Activated CD8-positive, alpha-beta T cell treated with anti-CD3 and anti-CD28 coated beads for 36 hours (primary cell): ENCODE results near the gene EVC. TPM values are rescaled to one million over a fixed set of nuclear protein-coding genes. Genes with fewer than 3 reads are reported as not detected.

ENCODE experiments used
- ATAC-seq: fragments of 200-7000 bp; cut with Tn5 transposase; one replicate; pipeline ENCODE4 v1.10.0; 2021; ENCODE audit warnings: mild to moderate bottlenecking, moderate library complexity
- CTCF ChIA-PET: fragments of 350-600 bp; sonication (Branson Sonifier 250); formaldehyde crosslinking; loops from one replicate; lab custom pipeline; 2021; ENCODE audit warnings: antibody characterized with exemption; lab: Charles Lee
- POLR2A ChIA-PET: fragments of 350-600 bp; sonication (Branson Sonifier 250); formaldehyde crosslinking; loops from one replicate; lab custom pipeline; 2021; ENCODE audit warnings: antibody characterized with exemption; lab: Charles Lee
- DNase-seq: peaks from one replicate; pipeline ENCODE4 v3.0.0-alpha.2; 2020
- H3K27ac Mint-ChIP-seq: one replicate; pipeline ENCODE4 v1.8.0; 2021; ENCODE audit warnings: mild to moderate bottlenecking, mixed read lengths
- H3K27me3 Mint-ChIP-seq: one replicate; pipeline ENCODE4 v1.8.0; 2021; ENCODE audit warnings: mixed read lengths
- H3K36me3 Mint-ChIP-seq: one replicate; pipeline ENCODE4 v1.8.0; 2021; ENCODE audit warnings: low read depth, mixed read lengths
- H3K4me1 Mint-ChIP-seq: one replicate; pipeline ENCODE4 v1.8.0; 2021; ENCODE audit warnings: low read depth, mixed read lengths
- H3K4me3 Mint-ChIP-seq: one replicate; pipeline ENCODE4 v1.8.0; 2021; ENCODE audit warnings: mild to moderate bottlenecking, moderate library complexity, mixed read lengths
- H3K9me3 Mint-ChIP-seq: one replicate; pipeline ENCODE4 v1.8.0; 2021; ENCODE audit warnings: mixed read lengths
- CTCF ChIP-seq: fragments of 200-600 bp; IDR thresholded peaks from one replicate; pipeline ENCODE4 v1.8.0; 2022; ENCODE audit warnings: antibody characterized with exemption, mild to moderate bottlenecking
- intact Hi-C: fragments of 100-400 bp; cut with micrococcal nuclease; formaldehyde crosslinking; loops from one replicate; pipeline ENCODE4 v1.10.0; 2022
- total RNA-seq, 2 experiments: library from RNA; stranded (reverse); gene quantifications; one replicate each; pipeline ENCODE4 v1.2.3, GENCODE V29; 2021

Gene EVC
- total RNA-seq, 2 experiments from 2014 or later, result 2.0 to 2.5 TPM

GRCh38 chr4:5689065-5689464, 21.9 kb upstream of the EVC start:
- POLR2A ChIA-PET, result no interaction called here
- no peak overlapping the region for H3K27ac Mint-ChIP-seq
- no peak overlapping the region for H3K4me3 Mint-ChIP-seq
- TF ChIP-seq CTCF, result no peak
- no peak for DNase-seq
- ATAC-seq, result no peak
- no peaks in the 10 kb centered on the region for H3K9me3 Mint-ChIP-seq
- CTCF ChIA-PET, result no interaction called here
- H3K4me1 Mint-ChIP-seq, result no peaks in the 10 kb centered on the region
- no peaks in the 10 kb centered on the region for H3K27me3 Mint-ChIP-seq
- intact Hi-C loops, result no loop called here
- H3K36me3 Mint-ChIP-seq, result no peaks in the 10 kb centered on the region

DNA sequence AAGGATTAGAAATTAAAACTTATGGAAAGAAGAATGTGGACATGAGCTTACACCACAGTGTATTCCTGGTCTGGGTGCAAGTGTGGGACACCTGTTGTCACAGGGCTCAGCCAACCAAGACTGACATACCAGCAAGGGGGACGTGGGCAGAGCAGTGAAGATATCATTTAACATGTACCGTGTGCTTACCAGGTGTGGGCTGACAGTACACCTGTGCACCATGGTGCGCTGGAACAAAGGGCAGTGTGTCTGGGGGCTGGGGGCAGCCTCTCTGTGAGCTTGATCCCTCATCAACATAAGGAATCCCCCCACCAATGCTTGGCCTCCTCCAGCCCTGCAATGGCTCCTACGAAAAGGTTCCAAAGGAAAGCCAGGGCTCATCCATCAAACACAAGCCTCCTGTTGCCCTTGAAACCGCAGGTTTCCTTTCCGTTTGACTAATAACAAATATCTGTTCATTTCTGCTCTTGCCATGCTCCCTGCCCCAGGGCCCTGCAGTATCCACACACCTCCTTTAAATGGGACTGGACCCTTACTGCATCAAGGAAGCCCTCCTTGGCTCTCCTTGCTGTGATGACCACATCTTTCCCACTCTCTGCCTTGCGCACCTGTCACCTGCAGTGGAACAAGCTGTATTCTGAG, 19.4 kb upstream of the EVC start:
- Mint-ChIP-seq H3K9me3 (no peaks in the 10 kb centered on the region), H3K4me1 (no peaks in the 10 kb centered on the region), H3K4me3 (no peak overlapping the region), H3K27me3 (no peaks in the 10 kb centered on the region), H3K27ac (no peak overlapping the region), H3K36me3 (no peaks in the 10 kb centered on the region)
- no peak for DNase-seq
- ChIA-PET CTCF (no interaction called here), POLR2A (no interaction called here)
- intact Hi-C loops, result no loop called here
- ATAC-seq, result no peak
- TF ChIP-seq CTCF, result no peak

DNA sequence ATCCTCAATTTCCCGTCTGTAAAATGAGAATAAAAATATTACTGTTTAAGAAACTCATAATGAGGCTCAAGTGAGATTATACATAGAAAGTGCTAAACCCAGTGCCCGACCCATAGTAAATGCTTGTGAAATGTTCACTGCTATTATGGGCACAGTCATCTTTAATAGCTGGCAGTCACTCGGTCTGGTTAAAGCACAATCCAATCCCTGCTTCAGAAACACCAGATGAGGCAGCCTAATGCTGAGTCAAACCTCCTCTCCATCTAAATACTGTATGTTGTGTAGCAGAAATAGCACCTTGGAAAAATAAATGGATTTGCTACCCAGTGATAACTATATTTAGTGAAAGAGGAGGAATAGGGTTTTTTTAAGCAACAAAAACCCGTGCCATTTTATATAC, 17.1 kb upstream of the EVC start:
- H3K4me1 Mint-ChIP-seq, result no peaks in the 10 kb centered on the region
- ChIA-PET POLR2A (no interaction called here), CTCF (no interaction called here)
- TF ChIP-seq CTCF, result no peak
- no peaks in the 10 kb centered on the region for H3K9me3 Mint-ChIP-seq
- no peak for ATAC-seq
- no peaks in the 10 kb centered on the region for H3K27me3 Mint-ChIP-seq
- no peaks in the 10 kb centered on the region for H3K36me3 Mint-ChIP-seq
- DNase-seq, result no peak
- H3K4me3 Mint-ChIP-seq, result no peak overlapping the region
- H3K27ac Mint-ChIP-seq, result no peak overlapping the region
- intact Hi-C loops, result no loop called here

DNA sequence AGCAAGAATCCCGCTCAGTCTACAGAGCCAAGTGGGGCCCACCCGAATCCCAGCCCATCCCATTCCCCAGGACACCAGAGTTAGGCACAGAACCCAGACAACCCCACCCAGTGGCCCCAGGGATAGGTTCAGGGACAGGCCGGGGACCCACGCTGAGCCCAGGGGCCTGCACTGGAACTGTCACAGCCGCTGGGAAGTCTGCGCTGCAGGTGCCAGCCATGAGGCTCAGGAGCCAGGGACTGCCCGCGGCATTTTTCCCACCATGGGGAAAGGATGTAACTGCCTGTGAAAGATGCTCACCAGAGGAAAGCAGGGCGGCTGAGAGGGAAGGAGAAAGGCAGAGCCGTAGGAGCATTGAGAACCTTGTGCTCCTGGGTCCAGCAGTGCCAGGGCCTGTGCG, 14.7 kb upstream of the EVC start:
- DNase-seq, result no peak
- CTCF ChIA-PET, result no interaction called here
- intact Hi-C loops, result no loop called here
- no peak for ATAC-seq
- POLR2A ChIA-PET, result no interaction called here
- Mint-ChIP-seq H3K27ac (no peak overlapping the region), H3K9me3 (no peaks in the 10 kb centered on the region), H3K27me3 (peaks cover 2% of the 10 kb centered on the region), H3K4me1 (no peaks in the 10 kb centered on the region), H3K36me3 (no peaks in the 10 kb centered on the region), H3K4me3 (no peak overlapping the region)
- TF ChIP-seq CTCF, result no peak

DNA sequence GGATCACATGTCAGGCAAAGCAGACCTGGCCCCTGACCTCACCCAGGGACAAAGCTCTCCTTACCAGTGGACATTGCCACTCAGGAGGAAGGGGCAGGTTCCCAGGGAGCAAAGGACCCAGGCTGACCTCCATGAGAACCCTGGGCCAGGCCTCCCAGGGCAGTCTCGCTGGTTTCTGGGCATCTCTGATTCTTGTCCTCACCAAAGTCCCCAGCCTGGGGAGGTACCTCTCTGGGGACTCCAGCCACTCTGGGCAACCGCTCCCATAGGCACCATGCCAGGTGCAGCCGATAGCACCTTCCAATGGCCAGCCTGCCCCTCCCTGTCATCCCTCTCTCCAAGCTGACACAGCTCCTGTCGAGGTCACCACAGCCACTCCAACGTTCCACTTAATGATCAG, 10.5 kb upstream of the EVC start:
- no peak for DNase-seq
- ChIA-PET POLR2A (no interaction called here), CTCF (no interaction called here)
- Mint-ChIP-seq H3K4me1 (no peaks in the 10 kb centered on the region), H3K27me3 (peaks cover 2% of the 10 kb centered on the region), H3K9me3 (peaks cover 4% of the 10 kb centered on the region), H3K36me3 (no peaks in the 10 kb centered on the region), H3K27ac (no peak overlapping the region), H3K4me3 (no peak overlapping the region)
- no peak for TF ChIP-seq CTCF
- intact Hi-C loops, result no loop called here
- ATAC-seq, result no peak
